ENCODE results near the gene VSX1. TPM values are rescaled to one million over a fixed set of nuclear protein-coding genes. Genes with fewer than 3 reads are reported as not detected.

VSX1 gene
- total RNA-seq, 2 donors from 2014 or later: not detected

DNA sequence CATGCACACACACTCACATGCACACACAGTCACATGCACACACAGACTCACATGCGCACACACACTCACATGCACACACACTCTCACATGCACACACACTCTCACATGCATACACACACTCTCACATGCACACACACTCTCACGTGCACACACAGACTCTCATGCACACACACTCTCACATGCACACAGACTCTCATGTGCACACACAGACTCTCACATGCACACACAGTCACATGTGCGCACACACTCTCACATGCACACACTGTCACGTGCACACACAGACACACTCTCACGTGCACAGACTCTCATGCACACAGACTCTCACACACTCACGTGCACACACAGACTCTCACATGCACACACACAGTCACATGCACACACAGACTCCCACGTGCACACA is 36.6 kb upstream of the VSX1 start:
- Histone ChIP-seq H3K9me3 (no peaks in the 10 kb centered on the region), H3K4me3 (no peak overlapping the region), H3K27me3 (replicated peaks; ENCODE audit: insufficient read depth) (no peaks in the 10 kb centered on the region), H3K36me3 (no peaks in the 10 kb centered on the region), H3K4me1 (replicated peaks) (peaks cover 9% of the 10 kb centered on the region), H3K27ac (no peak overlapping the region)
- TF ChIP-seq POLR2A (IDR thresholded peaks at IDR 0.05): no peak
- no peak for TF ChIP-seq POLR2AphosphoS5 (IDR thresholded peaks at IDR 0.05)
- TF ChIP-seq, protein P1, sequence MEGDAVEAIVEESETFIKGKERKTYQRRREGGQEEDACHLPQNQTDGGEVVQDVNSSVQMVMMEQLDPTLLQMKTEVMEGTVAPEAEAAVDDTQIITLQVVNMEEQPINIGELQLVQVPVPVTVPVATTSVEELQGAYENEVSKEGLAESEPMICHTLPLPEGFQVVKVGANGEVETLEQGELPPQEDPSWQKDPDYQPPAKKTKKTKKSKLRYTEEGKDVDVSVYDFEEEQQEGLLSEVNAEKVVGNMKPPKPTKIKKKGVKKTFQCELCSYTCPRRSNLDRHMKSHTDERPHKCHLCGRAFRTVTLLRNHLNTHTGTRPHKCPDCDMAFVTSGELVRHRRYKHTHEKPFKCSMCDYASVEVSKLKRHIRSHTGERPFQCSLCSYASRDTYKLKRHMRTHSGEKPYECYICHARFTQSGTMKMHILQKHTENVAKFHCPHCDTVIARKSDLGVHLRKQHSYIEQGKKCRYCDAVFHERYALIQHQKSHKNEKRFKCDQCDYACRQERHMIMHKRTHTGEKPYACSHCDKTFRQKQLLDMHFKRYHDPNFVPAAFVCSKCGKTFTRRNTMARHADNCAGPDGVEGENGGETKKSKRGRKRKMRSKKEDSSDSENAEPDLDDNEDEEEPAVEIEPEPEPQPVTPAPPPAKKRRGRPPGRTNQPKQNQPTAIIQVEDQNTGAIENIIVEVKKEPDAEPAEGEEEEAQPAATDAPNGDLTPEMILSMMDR (IDR thresholded peaks at IDR 0.05): no peak
- intact Hi-C loops (cut with DNase I): no loop called here
- WGBS: 86% methylated on average over 7 of the region's 7 CpGs
- no peak for DNase-seq (ENCODE audit: low spot score)

DNA sequence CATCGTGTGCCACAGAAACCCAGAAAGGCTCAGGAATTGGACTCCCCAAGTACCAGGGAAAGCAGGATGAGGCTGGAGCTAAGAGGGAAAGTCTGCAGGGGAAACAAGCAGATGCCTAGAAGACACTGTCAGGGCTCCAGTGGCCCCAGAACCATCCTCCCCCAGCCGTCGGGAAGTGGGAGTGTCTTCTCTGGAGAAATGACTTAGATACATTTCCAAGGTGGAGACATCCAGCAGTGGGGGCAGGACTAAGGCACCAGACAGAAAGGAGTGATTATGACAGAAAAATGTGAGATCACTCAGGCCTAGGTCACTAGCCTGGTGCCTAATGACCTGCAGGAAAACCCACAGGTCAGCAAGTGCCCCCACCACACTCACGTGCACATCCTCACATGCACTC is 36.0 kb upstream of the VSX1 start:
- no peak for DNase-seq (ENCODE audit: low spot score)
- Histone ChIP-seq H3K4me3 (no peak overlapping the region), H3K4me1 (replicated peaks) (peaks cover 9% of the 10 kb centered on the region), H3K27me3 (replicated peaks; ENCODE audit: insufficient read depth) (no peaks in the 10 kb centered on the region), H3K27ac (no peak overlapping the region), H3K9me3 (no peaks in the 10 kb centered on the region), H3K36me3 (no peaks in the 10 kb centered on the region)
- no peak for TF ChIP-seq POLR2AphosphoS5 (IDR thresholded peaks at IDR 0.05)
- no peak for TF ChIP-seq POLR2A (IDR thresholded peaks at IDR 0.05)
- TF ChIP-seq, protein P1 (IDR thresholded peaks at IDR 0.05): no peak
- WGBS: 48% methylated on average over 4 of the region's 4 CpGs
- intact Hi-C loops (cut with DNase I): no loop called here

DNA sequence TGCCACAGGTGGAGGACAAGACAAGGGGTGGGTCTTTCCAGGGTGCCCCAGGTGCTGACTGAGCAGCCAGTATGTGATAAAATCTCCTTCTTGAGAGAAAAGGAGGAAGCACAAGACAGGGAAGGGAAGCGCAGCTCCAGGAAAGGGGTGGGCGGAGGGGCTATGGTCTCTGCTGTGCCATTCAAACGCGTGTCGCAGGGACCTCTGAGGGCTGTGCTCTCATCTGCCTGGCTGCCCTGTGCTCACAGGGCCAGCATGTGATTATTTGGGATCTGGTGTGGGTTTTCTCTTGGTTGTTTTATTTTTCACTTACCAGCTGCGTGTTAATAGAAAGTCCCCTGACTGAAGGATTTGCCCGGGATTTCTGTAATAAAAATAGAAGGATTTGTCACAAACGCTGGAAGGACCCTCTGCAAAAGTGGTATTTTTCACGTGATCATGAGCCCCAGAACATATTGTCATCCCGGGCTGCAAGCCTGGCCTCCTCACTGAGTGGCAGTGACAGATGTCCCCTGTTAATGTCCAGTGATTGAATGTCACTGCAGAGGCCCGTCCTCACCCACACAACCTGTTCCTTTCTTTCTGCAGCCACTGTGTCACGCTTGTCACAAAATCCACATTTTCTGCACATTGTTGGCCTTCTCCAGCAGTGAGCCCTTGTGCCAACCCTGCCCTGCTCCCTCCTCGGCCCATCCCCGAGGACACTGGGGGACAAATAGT is 35.0 kb upstream of the VSX1 start:
- H3K27me3 ChIP-seq (replicated peaks; ENCODE audit: insufficient read depth): no peaks in the 10 kb centered on the region
- H3K4me1 ChIP-seq (replicated peaks): peaks cover 9% of the 10 kb centered on the region
- intact Hi-C loops (cut with DNase I): no loop called here
- TF ChIP-seq POLR2AphosphoS5 (IDR thresholded peaks at IDR 0.05) (no peak), POLR2A (IDR thresholded peaks at IDR 0.05) (no peak)
- TF ChIP-seq, protein P1 (IDR thresholded peaks at IDR 0.05): no peak
- no peak for DNase-seq (ENCODE audit: low spot score)
- no peak overlapping the region for H3K4me3 ChIP-seq
- 25% methylated on average over 14 of the region's 14 CpGs for WGBS
- H3K9me3 ChIP-seq: no peaks in the 10 kb centered on the region
- H3K27ac ChIP-seq: no peak overlapping the region
- no peaks in the 10 kb centered on the region for H3K36me3 ChIP-seq

DNA sequence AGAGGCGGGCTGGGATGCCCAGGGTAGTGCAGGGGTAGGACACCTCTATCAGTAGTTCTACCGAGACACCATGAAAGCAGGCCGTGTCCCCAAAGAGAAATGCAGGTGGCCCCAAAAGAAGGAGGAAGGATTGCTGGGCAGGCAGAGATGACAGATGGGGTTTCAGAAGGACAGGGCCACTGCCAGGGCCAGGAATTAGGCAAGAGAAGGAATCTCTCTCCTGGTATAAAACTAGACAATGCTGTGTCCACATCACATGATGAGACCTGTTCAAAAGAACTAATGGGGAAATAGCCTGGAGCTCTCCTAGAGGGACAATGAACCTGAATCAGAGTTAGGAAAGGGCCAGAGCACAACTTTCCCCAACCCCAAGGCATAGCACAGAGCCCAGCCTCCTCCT is 21.6 kb upstream of the VSX1 start:
- Histone ChIP-seq H3K27me3 (replicated peaks; ENCODE audit: insufficient read depth) (no peaks in the 10 kb centered on the region), H3K4me1 (replicated peaks) (no peaks in the 10 kb centered on the region), H3K4me3 (no peak overlapping the region), H3K9me3 (no peaks in the 10 kb centered on the region), H3K36me3 (no peaks in the 10 kb centered on the region), H3K27ac (no peak overlapping the region)
- intact Hi-C loops (cut with DNase I): no loop called here
- DNase-seq (ENCODE audit: low spot score): no peak
- 97% methylated on average over 3 of the region's 3 CpGs for WGBS
- TF ChIP-seq POLR2A (IDR thresholded peaks at IDR 0.05) (no peak), POLR2AphosphoS5 (IDR thresholded peaks at IDR 0.05) (no peak)
- TF ChIP-seq, protein P1 (IDR thresholded peaks at IDR 0.05): no peak

DNA sequence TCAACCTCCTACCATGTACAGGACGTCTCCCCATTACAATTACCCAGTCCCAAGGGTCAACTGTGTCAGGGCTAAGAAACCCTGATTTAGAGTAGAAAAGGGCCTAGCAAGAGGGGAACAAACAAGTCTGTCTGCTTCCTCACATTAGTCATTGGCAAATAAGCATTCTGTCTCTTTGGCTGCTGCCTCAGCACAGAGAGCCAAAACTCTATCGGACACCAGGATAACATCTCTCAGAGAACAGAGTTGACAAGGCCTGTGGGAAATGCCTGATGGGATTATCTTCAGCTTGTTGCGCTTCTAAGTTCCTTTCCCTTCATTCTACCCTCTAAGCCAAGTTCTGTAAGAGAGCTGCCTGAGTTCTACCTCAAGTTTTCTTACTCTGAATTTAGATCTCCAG is 19.0 kb upstream of the VSX1 start:
- Histone ChIP-seq H3K4me3 (no peak overlapping the region), H3K4me1 (replicated peaks) (no peaks in the 10 kb centered on the region), H3K9me3 (no peaks in the 10 kb centered on the region), H3K27ac (no peak overlapping the region), H3K36me3 (no peaks in the 10 kb centered on the region), H3K27me3 (replicated peaks; ENCODE audit: insufficient read depth) (no peaks in the 10 kb centered on the region)
- TF ChIP-seq POLR2AphosphoS5 (IDR thresholded peaks at IDR 0.05): peak; percentile 30
- TF ChIP-seq, protein P1 (IDR thresholded peaks at IDR 0.05): no peak
- peak; percentile 33 for DNase-seq (ENCODE audit: low spot score)
- WGBS: 23% methylated on average over 3 of the region's 3 CpGs
- intact Hi-C loops (cut with DNase I): no loop called here

Data from prostate gland (tissue), 2 donors.